ENCODE data around the gene ABCA2.
A peak's percentile ranks its signal among the peaks of the same experiment; 100 is the strongest.

The ABCA2 gene

GRCh38 chr9:137027369-137028262 is at the start of gene ABCA2:
Gene ABCA2 (minus strand): TSS chr9:137028237. CDS start chr9:137028140, 97 bp downstream.
- no peak for DNase-seq

- no peak for DNase-seq
Observed at GRCh38 chr9:137077010-137077747, 49.1 kb upstream of the ABCA2 start, which contains the start of gene UAP1L1. Gene UAP1L1 (plus strand): TSS chr9:137077517. CDS start chr9:137077533, 16 bp downstream.

- DNase-seq = no peak
Observed at GRCh38 chr9:137076636-137077009, 48.6 kb upstream of the ABCA2 start.

- no peak for DNase-seq
Observed at GRCh38 chr9:137075275-137075775, 47.3 kb upstream of the ABCA2 start.

- DNase-seq = no peak
Observed at GRCh38 chr9:137074657-137075274, 46.7 kb upstream of the ABCA2 start.

GRCh38 chr9:137073992-137074399 is 46.0 kb upstream of the ABCA2 start:
- DNase-seq = no peak

- DNase-seq = no peak
Observed at GRCh38 chr9:137071282-137071681, 43.2 kb upstream of the ABCA2 start.

GRCh38 chr9:137070906-137071275 is 42.9 kb upstream of the ABCA2 start:
- peak; percentile 64 to 67 for DNase-seq

GRCh38 chr9:137070201-137070905 is 42.3 kb upstream of the ABCA2 start, which contains the start of gene SAPCD2:
Gene SAPCD2 (minus strand): TSS chr9:137070557. CDS start chr9:137070460, 97 bp downstream.
- peak; percentile 86 to 89 for DNase-seq

GRCh38 chr9:137069508-137070091 is 41.6 kb upstream of the ABCA2 start:
- DNase-seq = no peak

- no peak for DNase-seq
Observed at GRCh38 chr9:137068539-137069507, 40.8 kb upstream of the ABCA2 start.

GRCh38 chr9:137067860-137068538 is 40.0 kb upstream of the ABCA2 start:
- DNase-seq = peak in 1 of 2 experiments; percentile 33

- DNase-seq = no peak
Observed at GRCh38 chr9:137066096-137066861, 38.2 kb upstream of the ABCA2 start.

- no peak for DNase-seq
Observed at GRCh38 chr9:137065336-137065967, 37.4 kb upstream of the ABCA2 start.

GRCh38 chr9:137064880-137065164 is 36.8 kb upstream of the ABCA2 start:
- DNase-seq = no peak

GRCh38 chr9:137064027-137064879 is 36.2 kb upstream of the ABCA2 start:
- DNase-seq = no peak

GRCh38 chr9:137063311-137064026 is 35.4 kb upstream of the ABCA2 start:
- no peak for DNase-seq
